ENCODE results near the gene OPCML.

OPCML gene

DNA sequence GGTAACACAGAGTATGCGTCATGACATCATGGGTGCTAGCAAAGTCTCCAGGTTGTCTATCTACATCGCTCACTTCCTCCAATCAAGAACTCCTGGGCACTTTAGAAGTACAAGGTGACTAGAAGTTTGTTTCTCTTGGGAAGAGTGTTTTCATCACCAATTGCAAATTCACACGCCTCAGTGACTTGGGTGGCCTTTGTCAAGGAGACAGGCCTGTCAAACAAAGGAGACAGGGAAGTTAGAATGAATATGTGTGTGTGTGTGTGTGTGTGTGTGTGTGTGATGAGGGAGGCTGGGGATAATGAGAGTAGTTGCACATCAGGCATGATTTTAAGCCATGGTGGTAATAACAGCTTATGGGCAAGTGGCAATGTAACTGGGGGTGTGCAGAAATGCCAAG, 953.2 kb downstream of the OPCML start:
- DNase-seq = no peak

DNA sequence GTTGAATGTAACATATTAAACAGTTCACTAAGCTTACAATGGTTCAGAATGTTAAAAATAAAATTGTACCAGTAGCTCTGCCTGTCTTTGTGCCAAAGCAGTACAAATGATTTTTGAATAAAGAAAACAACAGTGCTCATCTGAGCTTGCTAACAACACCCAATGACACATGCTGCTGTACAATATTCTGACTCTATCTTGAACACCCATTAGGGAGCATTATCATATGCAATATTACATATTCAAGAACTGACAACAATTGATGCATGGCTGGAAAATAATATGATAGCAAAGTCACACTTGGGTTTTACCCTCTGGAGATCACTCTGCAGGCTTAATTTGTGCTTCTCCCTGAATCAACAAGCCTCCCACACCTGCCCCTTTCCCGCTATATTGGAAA, 953.7 kb downstream of the OPCML start:
- no peak for DNase-seq

DNA sequence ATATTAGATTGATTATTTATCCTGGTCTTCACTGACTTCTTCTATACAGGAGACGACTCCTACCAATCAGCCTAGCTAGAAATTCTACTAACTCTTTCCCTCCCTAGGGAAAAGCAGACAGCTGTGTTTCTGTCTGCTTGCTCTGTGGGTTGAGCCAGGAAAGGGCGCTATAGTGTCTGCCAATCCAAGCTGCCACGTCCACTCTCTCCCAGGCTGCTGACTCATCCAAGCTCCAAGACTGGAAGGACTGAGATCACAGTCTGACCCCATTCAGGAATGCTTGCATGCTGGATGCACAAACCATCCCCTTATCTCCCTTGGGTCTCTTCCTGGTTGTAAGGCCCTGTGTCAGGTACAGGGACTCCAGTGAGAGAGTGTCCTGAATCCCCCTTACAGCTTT, 955.6 kb downstream of the OPCML start:
- DNase-seq = no peak

DNA sequence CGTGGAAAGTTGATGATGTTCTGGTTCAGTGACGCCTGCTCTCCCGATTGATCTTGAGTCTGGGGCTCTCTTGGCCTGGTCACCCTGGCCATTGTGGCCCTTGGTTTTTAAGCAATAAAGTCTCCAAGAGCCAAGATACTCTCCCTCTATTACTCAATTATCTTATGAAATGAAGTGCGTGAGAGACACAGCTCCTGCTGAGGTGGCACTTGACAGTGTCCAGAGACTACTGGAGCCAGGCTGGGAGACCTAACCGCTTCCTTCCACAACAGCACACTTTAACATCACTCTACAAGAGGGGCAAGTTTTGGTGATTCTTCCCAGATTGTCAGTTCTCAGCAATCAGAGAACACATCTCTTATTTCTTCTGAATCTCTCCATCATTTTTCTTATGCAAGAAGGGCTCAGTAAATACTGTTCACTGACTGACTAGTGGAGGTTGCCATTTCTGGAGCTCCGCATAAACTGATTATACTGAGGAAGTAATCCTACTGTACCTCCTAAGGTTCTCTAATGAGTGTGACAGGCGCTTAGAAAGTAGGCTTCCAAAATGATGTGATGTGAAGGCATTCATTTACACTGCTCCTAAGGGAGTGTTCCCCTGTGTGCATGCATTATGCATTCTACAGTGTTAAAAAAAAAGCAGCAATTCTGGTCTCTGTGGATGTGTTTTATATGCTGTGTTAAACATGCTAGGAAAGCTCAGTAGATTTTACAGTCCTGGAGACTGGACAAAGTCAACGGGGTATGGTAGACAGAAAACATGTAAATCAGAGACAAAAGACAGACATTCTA, 968.0 kb downstream of the OPCML start:
- no peak for DNase-seq

DNA sequence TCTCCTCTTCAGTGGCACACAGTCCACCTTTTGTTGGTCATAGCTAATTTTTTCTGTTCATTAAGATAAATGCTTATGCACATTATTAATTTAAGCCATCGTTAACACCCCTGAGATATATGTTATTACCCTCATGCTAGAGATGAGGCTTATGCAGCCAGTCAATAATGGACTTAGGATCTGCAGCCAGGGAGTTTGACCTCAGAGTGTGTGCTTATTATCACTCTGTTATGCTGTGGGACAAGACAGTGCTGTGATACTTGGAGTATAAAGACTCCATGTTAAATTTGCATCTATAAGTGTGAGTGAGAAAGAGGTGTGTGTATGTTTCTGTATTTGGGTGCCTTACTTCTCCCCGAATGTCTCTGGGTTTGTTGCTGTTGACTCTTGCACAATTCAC, 969.3 kb downstream of the OPCML start:
- DNase-seq = no peak

DNA sequence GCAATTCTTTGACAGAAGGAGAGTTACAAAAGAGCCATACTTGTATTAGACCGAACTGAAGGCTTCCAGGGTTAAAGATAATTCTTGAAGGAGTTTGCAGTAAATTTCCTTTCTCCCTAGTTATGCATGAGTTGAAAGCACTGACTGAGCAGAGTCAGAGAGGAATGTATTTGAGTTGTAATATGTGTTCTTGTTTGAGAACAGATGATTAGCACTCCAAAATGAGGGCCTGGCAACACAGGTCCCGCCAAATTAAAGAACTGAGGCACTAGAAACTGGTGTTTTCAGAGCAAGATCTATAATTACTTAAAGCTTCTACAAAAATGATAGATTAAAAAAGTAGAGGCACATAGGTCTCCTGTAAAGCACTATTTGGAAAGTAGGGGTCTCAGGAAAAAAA, 970.4 kb downstream of the OPCML start:
- no peak for DNase-seq

DNA sequence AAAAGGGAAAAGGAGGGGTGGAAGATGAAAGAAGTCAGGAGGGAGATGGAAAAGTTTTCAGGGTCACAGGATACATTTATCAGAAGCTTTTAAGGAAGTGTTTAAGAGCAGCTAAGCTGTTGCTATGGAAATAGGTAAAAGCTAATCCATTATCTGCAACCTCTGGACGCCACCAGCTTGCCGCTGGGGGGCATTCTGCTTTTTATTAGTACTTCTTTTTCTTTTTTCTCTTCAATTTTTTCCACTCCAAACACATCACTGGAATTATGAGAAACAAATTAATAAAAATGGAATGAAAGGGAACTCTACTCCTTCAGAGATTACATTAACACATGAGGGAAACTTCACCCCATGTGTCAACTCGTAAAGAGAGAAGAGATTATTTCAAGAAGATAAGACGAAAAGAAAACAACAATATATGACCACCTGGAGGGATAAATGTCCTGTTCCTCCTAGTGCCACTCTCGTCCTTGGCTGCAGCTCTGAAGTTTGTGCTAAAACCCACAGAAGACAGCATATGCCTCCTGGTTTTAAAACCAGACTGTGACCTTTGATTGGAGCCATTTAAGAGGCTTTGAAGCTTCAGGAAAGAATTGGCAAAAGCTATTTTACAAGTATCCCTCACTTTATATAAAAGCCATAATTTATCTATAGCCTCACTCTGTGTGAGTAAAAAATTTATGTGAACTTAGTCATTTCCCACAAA, 972.8 kb downstream of the OPCML start:
- no peak for DNase-seq

DNA sequence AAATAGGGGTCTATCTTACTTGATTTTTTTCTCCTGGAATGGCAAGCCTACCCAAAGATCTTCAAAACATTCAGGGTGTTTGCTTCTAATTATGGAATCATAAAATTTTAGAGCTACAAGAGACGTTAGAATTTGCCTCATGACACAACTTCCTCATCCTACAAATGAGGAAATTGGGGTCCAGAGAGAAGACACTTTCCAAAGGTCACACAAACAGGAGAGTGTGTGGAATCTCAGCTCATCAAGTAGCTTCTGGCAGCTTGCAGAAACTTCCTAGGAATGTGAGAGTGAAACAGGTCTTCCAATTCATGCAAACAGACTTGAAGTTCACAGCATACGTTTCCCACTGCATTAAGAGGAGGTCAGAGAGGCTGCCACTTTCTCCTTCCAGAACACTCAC, 976.0 kb downstream of the OPCML start:
- DNase-seq = no peak

DNA sequence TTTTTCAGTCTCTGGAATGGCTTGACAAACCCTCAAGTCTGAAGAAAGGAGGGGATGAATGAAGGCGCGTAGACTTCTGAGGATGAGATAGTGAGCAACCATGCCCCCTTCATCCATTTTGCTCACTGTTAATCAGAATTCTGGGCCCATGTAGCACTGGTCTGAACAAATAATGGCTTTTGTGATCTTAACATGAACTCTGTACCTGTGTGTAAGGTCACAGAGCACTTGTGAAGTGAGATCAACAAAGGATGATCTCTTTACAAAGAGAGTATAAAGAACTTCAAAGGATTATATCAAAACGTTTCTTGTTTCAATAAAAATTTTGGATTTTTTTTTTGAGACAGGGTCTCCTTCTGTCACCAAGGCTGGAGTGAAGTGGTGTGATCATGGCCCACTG, 976.7 kb downstream of the OPCML start:
- no peak for DNase-seq

DNA sequence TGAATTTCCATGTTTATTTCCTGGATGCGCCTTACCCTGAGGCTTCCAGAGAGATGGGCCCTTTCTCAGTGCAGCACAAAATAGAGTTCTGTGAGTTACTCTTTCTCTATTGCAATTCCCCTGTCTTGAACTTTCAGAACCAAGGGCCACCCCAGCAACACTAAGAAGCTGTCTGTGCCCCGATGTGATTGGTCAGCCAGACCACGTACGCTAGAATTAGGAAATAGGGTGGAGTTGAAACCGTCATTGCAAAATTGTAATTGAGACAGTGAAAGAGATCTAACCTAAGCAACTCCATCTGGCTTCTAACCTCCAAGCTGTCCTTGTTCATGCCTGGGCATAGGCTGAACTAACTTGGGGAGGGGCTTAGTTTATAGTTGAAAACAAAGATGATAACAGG, 981.3 kb downstream of the OPCML start:
- DNase-seq = no peak

DNA sequence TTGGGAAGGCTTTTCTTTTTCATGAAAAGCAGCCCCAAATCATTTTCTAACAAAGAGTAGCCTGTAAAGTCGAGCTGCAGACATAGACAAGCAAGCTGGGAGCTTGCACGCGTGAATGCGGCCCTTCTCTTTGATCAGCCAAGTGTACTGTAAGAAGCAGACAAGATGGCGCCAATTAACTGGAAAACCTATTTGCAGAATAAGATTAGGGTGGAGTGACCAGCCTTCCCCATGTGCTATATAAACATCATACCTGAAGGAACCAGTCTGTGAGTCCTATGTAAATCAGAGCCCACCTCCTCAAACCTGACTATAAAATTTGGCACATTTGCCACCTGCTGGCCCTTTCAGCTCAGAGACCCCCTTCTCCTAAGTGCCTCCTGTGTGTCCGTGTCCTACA, 982.7 kb downstream of the OPCML start:
- no peak for DNase-seq

DNA sequence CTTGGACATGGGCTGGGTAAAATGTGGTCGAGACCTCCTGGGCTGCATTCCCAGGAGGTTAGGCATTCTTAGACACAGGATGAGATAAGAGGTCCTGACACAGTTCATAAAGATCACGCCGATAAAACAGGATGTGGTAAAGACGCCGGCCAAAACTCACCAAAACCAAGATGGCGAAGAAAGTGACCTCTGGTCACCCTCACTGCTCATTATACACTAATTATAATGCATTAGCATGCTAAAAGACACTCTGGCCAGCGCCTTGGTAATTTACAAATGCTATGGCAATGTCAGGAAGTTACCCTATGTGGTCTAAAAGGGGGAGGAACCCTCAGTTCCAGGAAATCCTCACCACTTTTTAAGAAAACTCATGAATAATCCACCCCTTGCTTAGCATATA, 983.3 kb downstream of the OPCML start:
- DNase-seq = no peak

DNA sequence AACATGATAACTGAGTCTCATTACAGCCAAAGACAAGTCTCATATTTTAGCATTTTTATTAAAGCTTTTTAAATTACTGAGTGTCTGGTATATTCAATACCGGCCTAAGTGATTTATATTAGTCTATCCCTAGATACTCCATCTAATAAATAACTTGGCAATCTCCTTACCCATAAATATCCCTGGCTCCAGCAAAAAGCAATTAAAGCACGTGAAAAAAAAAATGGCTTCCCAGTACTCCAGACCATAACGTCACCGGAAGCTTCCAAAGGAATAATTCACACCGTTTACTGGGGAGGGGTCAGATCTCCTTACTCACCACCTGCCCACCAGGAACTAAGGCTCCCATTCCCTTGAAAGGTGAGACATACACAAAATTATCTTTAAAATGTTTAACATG, 988.3 kb downstream of the OPCML start:
- no peak for DNase-seq

DNA sequence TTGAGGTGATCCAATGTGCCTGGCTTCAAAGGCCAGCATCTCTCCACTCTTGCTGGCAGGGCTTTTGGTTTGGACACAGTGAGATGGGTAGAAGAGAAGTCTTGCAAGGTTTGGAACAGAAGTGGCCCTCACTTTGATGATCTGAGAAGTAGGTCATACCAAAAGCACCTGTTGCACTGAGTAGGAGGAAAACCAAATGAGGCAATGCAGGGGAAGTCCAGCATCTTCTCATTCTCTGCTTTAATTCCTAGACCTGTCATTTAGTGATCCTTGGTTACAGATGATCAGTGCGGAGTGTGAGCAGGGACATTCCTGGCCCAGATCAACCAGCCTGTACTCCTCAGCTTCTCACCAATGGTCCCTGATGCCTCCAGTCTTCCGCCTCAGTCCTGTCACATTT, 990.5 kb downstream of the OPCML start:
- no peak for DNase-seq

DNA sequence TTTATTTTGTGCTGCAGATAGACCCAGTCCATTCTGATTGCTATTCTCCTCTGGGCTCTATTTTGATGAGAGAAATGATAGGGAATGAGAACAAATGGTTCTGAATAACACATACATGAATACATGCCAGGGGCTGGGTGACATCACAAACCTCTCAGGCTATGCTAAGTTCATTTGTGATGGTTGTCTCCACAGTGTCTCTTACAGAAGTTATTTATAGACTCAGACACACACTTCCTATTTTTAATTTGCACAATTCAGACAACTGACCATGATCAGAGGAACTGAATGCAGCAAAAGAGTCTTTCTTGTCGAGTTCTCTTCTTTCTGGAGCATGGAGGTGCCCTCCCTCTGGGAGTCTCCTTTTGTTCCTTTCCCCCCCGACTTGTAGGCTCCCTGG, 991.7 kb downstream of the OPCML start:
- DNase-seq = no peak

DNA sequence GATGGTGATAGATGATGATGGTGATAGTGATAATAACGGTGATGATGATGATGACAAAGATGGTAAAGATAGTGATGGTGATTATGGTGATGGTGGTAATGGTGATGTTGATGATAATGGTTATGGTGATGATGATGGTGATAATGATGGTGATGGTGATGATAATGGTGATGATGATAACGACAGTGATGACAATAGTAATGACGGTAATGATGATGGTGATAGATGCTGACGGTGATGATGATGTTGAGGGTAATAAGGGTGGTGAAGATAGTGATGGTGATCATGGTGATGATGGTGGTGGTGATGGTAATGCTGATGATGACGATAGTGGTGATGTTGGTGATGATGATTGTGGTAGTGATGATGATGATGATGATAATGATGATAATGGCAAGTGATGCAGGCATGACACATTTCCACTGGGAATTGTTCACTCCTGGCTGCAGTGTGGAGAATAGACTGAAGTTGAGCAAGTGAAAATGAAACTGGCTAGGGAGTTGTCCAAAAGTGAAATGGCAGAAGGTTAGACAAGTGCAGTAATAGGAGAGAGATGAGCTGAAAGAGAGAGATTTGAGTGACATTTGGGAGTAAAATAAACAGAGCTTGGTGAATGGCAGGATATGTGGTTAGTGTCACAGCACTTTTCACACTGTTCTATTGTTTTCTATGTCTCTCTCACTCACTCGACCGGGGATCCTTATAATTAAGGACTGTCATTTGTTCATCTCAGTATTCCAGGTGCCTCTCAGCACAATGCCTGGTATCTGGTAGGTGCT, 992.5 kb downstream of the OPCML start:
- no peak for DNase-seq

DNA sequence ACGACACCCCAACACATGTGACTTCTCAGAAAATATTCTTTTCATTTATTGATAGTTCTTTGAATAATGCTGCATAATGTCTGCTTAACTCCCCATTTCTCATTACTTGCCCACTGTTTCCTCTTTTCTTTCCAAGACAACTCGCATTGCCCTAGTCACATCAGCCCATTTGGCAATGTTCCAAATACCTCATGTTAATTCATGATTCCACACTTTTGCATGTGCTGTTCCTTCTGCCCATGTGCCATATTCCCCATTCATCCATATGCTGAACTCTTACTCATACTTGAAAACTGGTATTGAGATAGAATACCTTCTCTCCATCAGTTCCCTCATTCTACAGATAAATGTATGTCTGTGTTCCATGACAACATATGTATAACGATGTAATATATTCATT, 993.7 kb downstream of the OPCML start:
- no peak for DNase-seq

DNA sequence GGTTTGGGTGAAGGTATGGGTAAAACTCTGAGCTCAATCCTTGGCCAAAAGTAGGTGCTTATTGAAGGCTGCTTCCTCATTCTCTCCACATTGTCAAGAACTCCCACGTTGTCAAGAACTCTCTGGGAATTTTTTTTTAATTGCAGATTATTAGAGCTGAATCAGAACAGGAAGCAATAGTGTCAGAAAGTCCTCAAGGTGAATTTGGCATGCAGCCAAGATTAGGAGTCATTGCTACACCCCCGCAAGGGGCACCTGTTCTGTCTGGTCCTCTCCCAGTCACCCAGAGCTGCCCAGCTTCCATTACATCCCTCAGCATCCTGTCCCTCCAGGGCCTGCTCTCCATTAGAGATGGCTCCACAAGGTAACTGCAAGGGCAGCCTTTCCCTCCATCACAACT, 996.5 kb downstream of the OPCML start:
- DNase-seq = no peak

DNA sequence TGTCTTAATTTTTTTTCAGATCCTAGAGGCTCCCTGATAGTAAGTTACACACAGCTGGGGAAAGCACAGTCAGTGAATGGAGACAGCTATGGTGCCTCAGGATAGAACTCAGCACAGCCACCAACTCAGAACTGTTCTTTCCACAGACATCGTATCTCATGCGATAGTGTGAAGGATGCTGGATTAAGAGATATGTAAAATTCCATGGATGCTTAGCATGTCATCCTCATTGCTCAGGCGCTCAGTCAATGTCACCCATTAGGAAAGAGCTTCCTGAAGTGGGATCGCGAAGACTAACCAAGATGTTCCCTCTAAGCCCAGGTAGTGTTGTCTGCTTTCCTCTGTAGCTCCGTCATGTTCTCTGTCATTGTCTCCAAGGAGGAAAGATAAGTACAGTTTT, 1000.4 kb downstream of the OPCML start:
- DNase-seq = no peak

DNA sequence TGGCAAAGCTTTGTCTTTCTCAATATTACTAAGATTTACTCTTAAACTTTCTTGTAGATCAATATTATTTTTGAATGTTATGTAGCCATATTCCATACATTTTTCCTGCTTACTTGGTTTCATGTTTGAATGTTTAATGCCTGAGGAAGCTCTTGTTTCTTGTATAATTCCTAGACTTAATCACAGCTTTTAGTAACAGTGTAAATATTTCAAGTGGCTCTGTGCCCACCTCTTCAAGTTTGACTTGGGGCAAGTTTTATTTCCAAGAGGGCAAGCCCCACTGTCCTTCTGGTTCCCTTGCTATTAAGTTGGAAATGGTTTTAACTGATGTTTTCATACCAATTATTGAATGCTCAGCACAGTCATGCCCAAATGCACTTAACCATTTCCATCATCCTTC, 1004.1 kb downstream of the OPCML start:
- no peak for DNase-seq

DNA sequence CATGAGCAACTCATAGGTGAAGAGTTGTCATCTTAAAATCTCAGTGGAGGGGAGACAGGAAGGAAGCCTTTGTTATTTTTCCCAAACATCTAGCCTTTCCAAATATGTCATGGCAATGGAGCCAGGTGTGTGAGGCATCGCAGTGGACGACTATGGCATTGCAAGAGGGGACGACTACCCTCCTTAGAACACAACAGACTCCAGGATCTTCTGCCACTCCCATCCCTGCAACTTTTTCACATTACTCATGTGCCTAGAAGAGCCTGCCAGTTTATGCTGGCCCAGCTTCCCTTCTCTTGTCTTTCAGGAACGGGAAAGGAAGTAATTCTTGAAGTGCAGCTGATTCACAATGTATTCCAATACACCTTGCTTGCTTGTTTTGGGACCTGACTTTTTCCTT, 1008.4 kb downstream of the OPCML start:
- DNase-seq = no peak

DNA sequence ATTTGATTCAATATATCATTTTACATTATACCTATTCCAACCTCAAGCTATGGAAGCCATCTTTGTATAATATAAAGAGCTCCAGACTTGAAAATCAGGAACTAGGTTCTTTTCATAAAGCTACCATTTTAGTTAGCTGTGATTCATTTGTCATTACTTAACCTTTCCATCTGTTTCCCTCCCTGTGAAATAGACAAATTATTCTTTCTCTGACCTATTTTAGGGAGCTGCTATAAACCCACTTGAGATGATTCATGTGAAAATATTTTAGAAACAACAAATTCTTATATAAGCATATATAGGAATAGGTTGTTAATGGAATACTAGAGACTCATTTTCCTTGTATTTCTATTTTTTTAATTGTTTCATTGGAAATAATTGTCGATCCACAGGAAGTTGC, 1012.1 kb downstream of the OPCML start:
- DNase-seq = no peak

DNA sequence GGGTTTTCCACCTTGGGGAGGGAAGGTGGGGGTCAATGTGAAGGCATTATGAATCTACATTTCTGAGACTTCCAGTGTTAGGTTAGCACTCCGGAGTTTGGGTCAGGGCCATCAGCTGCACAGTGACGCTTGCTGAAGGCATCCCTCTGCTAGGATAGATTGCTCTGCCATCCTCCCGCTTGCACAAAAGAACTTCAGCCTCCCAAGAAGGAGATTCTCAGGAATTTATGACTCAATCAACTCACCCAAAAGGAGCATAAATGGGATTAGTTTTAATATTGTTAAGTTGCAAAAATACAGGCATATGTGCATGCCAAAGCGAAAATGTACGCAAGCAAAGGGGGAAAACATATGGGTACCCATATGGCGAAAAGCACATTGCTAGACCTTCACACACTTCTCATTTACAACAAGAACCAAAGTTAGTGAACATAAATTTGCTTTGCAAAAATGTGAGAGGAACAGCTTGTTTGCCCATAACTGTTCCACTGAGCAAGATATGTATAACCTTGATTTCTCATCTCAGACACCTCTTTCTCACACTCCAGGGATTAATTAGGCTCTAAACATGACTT, 1013.0 kb downstream of the OPCML start:
- no peak for DNase-seq

All from activated T-cell treated with anti-CD3 and anti-CD28 coated beads for 4 hours (primary cell).